Stimulated activated CD4-positive, alpha-beta T cell treated with anti-CD3 and anti-CD28 coated beads, TNF-alpha, amount 100 ng/mL, for 24 hours (primary cell): ENCODE results near the gene KLF13.

Source experiments
- DNase-seq, 3 experiments: peaks; one replicate each; pipeline ENCODE4 v3.0.0-alpha.2; 2020; ENCODE audit warnings: low read depth in 3 of 3

The KLF13 gene

DNA sequence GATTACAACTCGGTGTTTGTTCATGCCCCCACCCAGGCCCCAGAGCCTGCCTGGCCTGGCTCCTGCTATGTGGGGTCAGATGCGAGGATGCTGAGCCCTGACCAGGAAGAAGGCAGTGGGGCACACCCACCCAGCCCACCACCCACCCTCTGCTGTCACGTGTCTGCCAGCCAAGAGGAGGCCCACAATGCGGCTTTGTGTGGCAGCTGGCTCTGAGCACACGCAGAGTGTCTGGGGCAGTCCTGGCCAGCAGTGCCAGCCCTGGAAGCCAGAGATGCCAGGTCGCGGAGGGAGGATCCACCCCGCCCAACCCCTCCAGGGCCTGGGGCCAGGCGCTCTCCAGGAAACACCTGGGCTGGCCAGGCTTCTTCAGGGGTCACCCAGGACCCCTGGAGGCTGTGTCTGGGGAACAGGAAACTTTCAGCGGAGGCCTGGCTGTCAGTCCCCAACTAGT lies 26.4 kb upstream of the KLF13 start:
- DNase-seq, result no peak

DNA sequence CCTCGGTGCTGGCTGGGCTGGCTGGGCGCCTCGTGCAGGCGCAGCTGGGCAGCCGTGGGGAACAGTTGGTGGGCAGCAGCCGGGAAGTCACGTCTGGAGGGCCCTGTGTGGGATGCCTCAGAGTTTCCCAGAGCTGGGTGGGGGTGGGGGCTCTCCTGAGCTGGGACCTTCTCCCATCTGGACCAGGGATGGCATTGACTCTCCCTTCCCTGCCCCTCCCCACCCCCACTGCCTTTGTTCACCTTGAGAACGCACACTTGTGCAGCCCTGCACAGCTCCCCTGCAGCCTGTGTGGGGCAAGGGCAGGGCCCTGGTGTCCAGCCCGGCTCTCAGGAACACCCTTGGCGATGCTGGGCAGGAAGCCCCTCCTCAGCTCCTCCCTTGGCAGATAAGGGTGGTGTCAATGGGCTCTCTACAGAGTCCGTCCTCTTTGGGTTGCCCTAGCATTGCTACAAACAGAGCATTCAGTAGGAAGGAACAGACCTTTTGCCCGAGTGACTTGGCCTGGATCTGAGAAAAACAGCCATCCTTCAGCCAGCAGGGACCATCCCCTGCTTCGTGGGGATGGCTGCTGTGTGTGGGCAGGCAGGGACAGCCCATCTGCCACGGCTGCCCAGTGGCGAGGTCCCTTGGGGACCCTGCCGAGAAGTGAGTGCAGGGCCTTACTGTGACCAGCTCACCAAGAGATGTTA lies 25.5 kb upstream of the KLF13 start:
- no peak for DNase-seq

DNA sequence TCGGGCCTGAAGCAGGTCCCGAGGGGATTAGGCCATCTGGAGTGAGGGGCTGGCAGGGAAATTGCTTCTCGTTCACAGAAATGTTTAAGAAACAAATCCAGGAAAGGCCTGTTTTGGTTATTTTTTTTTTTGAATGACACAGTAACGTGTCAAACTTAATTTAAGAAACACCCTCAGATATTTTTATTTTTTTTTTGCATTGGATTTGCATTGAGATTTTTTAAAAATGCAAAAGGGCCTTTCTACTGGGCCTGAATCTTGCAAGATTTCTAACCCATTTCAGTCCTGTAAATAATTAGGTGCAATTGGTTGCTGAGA lies 25.0 kb upstream of the KLF13 start:
- no peak for DNase-seq

DNA sequence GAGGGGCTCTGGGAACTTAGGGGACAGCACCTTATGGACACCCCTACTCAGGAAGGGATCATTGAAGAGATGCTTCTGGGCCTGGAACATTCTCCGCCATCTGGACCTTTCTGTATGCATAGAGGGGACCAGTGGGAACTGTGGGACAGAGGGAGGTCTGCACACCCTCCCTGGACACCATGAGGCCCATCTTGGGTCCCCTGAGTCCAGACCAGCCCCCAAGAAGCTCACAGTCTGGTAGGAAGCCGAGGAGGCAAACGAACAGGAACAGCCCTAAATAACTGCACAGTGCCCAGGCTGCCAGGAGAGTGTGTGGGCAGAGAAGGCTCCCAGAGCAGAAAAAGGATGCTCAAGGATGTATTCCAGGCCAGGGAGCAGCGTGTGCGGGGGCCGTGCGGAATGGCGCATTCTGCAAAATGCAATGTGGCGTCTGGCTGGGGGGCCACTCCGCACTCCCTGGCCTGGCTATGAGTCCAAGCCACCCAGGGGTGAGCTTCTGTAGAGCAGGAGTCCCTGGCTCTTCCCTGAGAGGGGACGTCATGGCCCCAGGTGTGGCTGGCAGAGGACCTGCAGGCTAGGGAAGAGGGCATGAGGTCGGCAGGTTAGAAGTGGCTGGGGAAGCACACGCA lies 24.5 kb upstream of the KLF13 start:
- no peak for DNase-seq

DNA sequence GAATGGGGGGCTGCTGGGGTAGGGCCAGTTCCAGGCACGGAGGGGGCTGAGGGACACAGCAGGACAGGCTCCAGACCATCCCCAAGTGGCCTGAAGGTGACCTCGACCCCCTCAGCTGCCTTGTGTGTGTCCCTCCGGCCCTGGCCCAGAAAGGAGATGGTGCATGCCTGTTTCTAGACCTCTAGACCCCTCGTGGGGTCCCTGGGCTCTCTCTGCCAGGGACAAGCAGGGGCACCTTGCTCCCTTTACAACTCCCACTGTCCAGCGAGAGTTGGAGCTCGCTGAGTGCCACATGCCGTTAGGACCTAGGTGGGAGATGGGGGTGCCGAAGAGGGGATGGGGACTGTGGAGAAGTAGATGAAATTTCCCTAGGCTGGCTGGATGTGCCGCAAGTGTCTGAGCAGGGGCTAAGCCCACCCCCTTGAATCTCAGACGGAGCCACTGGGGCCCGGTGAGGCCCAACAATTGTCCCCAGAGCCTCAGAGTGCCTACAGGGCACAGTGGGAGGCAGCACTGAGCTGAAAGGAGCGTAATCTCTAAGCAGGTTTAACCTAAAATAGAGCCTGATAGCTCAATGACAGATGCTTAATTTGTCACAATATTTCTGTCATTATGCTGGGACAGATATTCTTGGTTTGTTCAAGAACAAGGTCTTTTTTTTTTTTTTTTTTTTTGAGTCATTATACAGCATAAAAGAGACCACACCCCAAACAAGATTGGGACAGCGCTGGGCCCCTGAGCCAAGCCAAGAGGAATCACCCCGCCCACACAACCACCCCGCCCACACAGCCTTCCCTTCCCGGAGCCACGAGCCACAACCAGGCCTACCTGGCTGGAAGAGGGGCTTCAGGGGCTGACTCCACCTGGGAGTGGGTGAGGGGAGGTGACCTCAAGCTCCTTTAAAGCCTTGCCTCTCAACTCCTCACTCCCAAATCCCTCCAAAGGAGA lies 23.6 kb upstream of the KLF13 start:
- DNase-seq, result peak in 1 of 3 experiments; percentile 22

DNA sequence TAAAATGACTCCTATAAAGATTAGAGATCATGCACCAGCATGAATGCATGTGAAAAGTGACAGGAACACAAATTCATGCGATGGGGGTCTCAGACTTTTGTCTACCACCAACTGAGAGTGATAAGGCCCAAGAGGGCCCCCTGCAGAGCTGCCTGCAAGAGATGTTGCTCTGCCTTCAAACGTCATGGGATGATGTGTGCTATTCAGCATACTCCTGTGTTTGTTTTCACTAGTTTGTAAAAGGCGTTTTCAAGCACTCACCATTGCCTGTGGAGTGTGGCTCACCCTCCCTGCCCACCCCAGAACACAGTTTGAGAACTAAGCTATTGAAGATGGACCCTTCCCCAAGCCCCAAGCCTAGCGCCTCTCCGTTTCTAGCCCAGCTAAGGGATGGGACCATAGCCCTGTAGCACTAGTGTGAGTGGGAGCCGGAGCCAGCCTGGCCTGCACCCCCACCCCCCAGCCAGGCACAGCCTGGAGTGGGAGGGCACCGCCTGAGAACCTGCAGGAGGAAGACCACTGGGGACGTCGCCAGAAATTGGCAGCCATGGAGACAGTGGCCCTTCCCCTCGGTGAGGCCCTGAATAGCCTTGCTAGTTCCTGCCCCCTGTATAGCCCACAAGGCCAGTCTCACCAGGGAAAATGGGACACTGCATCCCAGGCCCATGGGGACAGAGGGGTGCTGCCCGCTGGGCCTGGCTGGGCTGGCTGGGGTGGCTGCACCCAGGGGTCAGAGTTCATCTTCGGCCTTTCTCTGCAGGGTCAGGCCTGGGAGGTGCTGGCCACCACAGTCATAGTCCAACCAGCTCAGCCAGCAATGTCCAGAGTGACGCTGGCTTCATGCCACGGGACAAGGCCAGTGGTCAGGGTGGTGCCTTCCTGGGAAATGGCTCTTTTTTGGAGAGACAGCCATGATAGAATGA lies 22.6 kb upstream of the KLF13 start:
- no peak for DNase-seq

DNA sequence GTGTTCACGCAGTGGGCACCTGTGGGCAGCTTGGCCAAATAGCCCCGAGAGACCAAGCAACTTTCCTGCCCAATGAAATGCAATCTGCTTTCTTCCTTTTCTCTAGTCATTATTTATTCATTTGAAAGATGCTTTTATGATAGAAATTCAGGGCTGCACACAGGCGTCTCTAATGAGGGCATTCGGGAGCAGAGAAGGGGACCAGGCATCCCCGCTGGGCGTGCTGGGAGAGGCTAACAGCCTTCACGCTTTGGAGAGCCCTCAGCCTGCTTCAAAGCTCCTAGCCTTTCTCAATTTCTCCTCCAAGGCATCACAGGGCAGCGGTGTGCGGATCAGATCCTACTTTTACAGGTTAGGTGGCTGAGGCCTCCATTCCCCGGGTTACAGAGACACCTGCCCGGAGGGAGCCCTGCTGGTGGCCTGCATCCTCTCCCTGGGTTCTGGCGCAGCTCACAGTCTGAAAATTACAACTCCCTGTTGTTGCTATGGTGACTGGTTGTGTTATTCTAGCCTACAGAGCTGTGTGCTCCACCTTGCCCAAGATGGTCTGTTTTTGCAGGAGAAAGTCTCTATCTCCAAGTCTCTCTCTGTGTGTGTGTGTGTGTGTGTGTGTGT lies 21.8 kb upstream of the KLF13 start:
- DNase-seq, result no peak

DNA sequence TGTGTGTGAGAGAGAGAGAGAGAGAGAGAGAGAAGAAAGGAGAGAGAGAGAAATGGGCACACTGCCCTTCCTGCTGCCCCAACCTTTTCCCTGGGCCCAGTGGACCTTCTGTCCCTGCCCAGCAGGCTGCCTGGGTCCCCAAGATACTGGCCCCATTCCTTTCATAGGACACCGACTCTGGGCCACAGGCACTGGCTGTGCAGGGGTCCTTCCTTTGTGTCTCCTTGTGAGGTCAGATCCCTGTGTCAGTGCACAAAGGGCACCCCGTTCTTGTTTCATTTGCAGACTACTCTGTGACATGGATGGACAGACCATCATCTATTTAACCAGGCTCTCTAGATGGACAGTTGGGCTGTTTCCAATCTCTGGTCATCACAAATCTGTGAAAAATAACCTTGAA lies 21.3 kb upstream of the KLF13 start:
- DNase-seq, result no peak

DNA sequence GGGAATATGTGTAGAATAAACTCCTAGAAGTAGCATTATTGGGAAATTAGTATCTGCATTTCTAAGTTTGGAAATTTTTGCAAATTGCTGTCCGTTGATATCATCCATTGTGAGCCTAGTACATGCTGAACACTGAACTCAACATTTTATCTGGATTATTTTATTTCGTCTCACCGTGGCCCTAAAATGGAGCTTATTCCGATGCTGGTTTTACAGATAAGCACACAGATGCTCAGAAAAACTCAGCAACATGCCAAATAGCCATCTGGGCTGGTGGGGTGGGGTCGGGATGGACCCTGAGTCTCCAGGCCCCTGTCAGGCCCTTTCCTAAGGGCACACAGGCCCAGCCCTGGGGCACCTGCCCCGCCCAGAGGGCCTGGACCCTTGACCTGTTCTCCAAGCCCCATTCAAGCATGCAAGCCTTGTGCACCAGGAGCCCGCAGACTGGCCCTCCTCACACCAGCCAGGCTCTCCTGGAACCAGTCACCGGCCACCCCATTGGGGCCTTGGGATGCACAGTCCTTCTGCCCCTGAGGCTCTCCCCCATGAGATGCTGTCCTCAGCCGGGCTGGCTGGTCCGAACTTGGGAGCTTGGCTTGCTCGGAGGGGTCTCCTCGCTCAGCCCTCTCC lies 20.7 kb upstream of the KLF13 start:
- no peak for DNase-seq

DNA sequence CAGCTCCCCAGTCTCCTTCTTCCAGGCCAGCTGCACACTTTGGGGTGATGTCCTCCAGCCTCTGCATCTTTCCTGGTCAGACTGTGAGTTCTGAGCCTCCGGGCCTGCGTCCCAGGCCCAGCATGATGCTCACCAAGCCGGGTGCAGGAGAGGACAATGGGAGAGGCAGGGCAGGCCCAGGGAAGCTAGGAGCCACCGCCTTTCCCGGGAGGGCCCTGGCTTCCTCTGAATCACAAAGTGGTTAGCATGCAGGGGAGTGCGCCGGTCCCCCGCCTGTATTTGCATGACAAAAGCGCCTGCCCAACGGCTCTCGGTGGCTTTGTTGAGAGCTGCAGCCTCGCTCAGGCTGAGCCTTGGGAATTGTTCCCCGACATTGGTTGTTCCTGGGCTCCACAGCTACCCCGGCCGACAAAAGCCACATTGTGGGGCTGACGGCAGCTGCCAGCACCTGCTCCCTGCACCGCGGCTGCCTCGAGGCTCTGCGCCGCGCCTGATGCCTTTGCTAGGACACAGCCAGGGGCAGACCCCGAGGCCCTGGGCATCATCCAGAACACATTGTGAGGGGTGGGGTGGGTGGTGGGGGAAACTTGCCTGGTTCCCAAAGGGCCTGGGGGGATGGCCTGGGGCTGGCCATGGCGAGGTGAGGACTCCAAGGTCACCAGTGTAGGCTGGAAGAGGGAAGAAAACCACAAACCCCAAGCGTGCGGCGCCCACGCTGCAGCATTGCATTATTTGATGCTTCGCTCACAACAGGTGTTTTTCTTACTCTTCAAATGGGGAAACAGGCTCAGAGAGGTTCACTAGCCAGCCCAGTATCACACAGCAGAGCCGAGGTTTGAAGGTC lies 20.0 kb upstream of the KLF13 start:
- DNase-seq, result no peak

DNA sequence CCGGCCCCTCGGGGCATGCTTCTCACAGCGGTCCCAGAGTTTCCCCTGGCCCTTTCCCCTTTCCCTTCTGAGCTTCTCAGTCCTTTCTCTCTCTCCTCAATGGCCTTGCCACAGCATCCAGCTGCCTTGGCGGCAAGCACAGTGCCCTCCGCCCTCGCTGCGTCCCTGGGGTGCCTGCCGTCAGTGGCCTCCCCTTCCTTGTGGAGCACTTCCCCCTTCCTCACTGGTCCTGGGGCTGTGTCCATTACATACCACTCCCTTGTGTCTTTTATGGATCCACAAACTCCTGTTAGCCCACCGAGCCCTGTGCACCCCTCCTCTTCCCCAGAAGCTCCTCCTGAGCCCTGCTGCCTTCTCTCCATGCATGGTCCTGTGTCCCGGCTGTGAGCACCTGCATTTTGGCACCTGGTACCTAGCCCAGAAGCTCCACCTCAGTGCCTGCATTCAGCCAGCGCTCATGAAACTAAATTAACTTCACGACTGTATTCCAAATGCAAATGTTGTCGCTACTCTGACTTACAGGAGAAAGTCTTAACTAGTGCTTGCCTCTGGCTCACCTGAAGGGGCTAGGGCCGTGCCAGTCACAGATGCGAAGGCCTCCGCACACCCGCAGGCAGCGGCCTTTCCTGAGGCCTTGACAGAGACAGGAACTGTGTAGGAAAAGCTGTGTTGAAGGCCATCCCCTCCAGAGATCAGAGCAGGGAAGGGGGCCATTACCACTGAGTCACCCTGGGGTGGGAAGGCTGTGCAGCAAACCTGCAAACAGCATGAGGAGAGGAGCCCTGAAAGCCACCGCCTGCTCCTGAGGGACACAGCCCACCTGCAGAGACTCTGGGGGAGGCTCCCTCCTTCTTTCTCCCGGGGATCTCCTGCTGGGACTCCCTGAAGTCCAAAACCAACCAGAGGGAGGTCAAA lies 19.1 kb upstream of the KLF13 start:
- DNase-seq, result no peak

DNA sequence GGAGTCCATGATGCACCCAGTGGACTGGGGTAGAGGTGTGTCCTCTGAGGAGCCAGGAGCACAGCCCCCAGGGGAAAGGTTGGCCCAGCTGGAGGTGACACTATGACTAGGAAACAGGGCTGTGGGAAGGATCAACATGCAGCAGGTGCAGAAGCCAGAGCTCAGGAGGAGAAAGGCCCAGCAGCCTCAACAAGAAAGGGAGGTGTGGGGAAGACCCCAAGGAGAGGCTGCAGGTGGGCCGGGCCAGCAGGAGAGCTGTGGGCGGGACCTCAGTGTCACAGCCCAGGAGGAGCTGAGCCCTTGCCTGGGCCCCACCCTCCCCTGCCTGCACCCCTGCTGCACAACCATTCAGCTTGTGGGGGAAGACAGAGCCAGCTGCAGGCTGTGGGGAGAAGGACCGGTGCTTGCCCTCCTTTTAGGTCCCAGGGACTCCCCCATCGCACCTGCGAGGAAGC lies 18.4 kb upstream of the KLF13 start:
- DNase-seq, result no peak

DNA sequence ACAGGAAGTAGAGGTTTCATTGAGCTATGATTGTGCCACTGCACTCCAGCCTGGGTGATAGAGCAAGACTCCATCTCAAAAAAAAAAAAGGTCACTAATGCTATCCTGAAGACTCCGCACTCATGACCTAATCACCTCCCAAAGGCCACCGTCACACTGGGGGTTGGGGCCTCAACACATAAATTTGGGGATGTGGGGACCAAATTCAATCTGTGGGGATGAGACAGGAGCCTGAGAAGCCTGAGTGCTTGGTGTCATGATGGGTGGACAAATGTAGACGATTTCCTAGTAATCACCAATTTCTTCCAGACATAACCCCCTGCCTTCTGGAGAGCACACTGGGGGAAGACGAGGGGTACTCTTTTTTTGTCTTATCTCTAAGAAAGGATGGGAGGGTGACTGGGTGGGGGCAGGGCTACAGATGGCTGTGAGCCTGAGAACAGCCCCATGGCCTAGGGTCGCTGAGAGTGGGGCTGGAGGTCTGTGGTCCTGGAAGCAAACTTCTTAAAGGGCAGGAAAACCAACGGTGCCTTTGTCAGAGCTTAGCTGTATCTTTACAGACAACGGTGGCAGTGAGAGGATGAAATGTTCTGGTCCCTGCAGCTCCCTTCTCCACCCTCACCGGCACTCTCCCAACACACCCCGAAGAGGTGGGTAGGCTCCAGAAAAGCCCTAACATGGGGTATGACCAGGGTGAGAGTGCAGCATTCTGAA lies 16.6 kb upstream of the KLF13 start:
- no peak for DNase-seq

DNA sequence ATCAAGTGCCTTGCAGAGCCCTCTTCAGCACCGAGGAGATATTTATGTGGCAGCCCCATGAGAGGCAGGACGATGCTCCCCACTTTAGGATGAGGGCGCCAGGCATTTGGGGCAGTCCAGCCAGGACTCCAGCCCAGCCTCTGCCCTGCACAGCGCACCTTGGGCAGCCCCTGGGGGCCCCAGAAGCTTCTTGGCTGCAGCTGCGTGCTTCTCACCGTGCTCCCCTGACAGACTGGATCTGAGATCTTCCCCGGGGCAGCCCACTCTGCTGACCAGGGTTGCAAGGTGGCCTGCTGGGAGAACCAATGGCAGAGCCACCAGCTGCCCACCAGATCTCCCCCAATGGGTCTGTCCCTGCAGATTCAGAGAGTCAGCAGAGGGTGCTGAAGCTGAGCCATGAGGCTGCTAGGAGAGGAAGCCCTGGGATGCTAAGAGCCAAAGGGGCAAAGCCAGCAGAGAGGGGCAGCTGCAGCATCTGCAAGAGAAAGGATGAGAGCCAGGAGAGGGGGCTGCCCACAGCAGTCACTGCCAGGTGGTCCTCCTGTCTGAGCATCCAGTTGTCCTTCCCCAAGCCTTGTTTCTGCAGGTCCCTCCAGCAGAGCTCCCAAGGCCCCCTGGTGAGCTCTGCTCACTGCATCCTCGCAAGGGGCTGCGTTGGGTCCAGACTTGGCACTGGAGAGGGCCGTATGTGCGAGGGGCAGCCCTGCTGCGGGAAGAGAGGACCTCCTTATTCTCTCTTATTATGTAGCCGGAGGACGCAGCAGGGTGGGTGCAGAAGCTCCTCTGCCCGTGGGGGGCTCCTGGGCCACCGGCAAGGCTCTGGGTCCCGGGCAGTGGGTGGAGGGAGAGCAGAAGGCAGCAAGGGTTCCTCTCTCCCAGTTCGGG lies 14.7 kb upstream of the KLF13 start:
- DNase-seq, result no peak

DNA sequence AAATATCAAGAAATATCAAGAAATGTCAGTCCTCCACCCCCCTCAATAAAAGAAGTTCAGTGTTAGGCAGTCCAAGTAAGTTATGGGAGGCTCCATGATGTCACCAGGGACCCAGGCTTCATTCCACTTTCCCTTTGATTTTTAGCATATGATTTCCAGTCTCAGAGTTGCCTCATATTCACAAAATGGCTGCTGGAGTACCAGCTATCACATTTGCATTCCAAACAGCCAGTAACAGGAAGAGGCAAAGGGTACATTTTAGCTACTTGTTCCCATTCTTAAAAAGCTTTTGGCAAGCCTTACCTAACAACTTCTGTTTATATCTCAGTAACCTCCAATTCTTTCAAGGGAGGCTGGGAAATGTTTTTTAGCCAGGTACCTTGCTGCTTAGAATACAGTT lies 13.4 kb upstream of the KLF13 start:
- DNase-seq, result no peak

DNA sequence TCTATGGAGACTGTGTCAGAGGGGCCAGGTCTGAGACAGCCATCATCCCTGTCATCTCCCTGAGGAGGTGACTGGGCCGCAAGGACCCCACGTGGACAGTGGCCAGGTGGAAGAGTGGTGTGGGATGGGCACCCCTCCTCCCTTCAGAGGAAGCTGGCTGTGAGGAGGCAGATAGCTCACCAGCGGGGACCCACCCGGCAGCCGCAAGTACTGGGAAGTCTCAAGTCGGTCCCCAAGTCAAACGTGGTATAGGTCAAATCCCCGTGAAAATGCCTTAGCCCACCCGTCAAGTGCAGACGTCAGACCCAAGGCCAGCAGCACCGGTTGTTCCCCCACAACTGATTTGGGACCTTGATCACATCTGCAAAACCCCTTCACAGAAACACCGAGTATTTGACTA lies 12.3 kb upstream of the KLF13 start:
- no peak for DNase-seq
